Heart left ventricle (tissue), 13 donors: ENCODE measurements around the gene MYO5A.

Experiments
- CTCF ChIP-seq, 12 donors: fragments of 200-600 bp; sonication (generic) in 4 of 12; IDR thresholded peaks; one replicate each; pipeline versions ENCODE4 v1.5.0 to v1.8.0; 2018 to 2022; ENCODE audit warnings: antibody characterized with exemption in 12 of 12, mild to moderate bottlenecking in 5 of 12
- POLR2A ChIP-seq, 2 donors: fragments of 450-650 bp; IDR thresholded peaks; one replicate each; pipeline ENCODE4 v1.6.1; 2017; ENCODE audit warnings: antibody characterized with exemption in 2 of 2, mild to moderate bottlenecking in 2 of 2, moderate library complexity in 2 of 2
- donor health status: ischemic (EF 13 %, LVEDD 7.1; RV severe dilation, severe dysfunction).
- donor health status: DM: no; HTN: yes; CAD: no.
- donor health status: DM: no; HTN: no; CAD: no.
- donor health status: ischemic (EF 25% LVEDD 6.9; RV normal size, moderate dysfunction).
- donor health status: ischemic (EF 25% LVEDD 5.7; RV mildly dilated, moderate dysfunction).
- donor health status: ischemic (EF 35%, LVEDD 5.7; RV mildly dilated, moderate dysfunction).
- donor health status: nonischemic (EF 11% LVEDD 7.7; RV severe dilation, severe dysfunction).
- donor health status: DM: yes; HTN: yes; CAD: no.
- donor health status: PGD.
- donor health status: ischemic (EF 29% LVEDD 5.4; RV normal size, mild dysfunction).
- donor health status: nonischemic (EF 23%, LVEDD 6.1; RV moderate dilation, normal function).

DNA sequence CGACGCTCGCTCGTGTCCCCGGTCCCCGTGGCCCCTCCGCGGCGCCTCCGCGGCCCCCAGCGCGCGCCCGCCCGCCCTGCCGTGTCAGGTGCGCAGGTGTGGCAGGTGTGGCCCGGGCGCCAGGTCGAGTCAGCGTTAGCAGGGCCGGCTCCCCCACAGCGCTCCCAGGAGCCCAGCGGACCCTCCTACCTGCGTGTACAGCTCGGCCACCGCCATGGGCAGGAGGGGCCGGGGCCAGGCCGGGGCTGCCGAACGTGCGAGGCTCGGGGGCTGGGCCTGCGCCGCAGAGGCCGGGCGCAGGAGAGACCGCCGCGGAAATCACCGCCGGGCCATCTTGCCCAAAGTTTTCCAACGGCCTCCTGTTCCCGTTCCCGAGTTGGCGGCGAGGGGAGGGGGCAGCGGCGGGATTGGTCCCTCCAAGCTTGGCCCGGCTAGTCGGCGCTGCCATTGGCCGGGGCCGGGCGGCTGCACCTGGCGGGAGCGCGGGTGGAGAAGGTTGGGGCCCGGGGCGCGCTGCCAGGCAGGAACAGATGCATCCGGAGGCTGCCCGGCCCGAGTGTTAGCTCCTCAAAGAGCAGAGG is 233.2 kb downstream of the MYO5A start, which contains the start of gene MYO5C:
- TF ChIP-seq CTCF (IDR thresholded peaks at IDR 0.05) (no peak), POLR2A (IDR thresholded peaks at IDR 0.05) (peak in 1 of 2 donors; percentile 39)
